HG03520 (cell line): ENCODE measurements around the gene CAMP.
"Not testable (repeated sequence)": the region's sequence is repeated elsewhere in the genome, so short reads cannot be mapped to it uniquely, and the experiment has no call there.

Experiments
- ATAC-seq: cut with Tn5 transposase; IDR thresholded peaks from one replicate; pipeline ENCODE4 v1.9.1; 2021; ENCODE audit warnings: mild to moderate bottlenecking, moderate library complexity; ENCODE audit not compliant: unreplicated experiment

Gene CAMP, protein sequence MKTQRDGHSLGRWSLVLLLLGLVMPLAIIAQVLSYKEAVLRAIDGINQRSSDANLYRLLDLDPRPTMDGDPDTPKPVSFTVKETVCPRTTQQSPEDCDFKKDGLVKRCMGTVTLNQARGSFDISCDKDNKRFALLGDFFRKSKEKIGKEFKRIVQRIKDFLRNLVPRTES

GRCh38 chr3:48222616-48223513 is at the start of gene CAMP:
TSS of gene CAMP (plus strand) at chr3:48223495. CDS start at chr3:48223512, 17 bp downstream.
- no peak for ATAC-seq

GRCh38 chr3:48178072-48178471 is 45.2 kb upstream of the CAMP start:
- no peak for ATAC-seq

- ATAC-seq = no peak
These were observed 43.3 kb upstream of the CAMP start for GRCh38 chr3:48180021-48180420.

DNA sequence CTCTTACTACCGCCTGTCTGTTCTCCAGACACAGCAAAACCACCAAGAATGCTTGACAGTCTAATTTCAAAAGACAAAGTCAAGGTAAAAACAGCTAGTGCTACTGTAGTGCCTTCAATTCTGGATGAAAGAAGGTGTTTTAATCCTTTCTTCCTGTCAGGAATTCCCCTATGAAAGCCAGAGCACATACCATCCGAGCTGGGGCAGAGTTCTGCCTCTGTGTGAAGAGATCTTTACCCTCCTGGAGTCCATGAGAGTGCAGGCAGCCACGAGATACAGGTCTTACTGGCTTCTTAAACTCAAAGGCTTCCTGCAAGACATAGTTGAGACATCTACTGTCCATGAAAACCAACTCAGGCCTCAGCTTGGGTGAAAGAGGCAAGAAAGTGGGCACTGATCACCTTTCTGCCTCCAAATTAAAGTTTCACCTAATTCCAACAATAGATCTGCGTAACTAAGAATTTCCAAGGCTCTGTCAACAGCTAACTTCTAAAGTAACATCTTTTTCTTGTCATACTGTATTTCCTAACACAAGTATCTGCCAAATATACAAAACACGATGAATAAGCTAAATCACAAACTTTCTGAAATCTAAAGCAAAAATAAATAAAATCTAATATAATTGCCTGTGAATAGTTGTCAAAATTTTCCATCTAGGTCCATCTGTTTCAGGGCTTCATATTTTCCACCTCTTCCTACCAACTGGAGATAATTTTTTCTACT is 42.6 kb upstream of the CAMP start:
- ATAC-seq = no peak

GRCh38 chr3:48184299-48184698 is 39.0 kb upstream of the CAMP start:
- no peak for ATAC-seq

- ATAC-seq = no peak
These were observed 38.2 kb upstream of the CAMP start for GRCh38 chr3:48185129-48185528.

DNA sequence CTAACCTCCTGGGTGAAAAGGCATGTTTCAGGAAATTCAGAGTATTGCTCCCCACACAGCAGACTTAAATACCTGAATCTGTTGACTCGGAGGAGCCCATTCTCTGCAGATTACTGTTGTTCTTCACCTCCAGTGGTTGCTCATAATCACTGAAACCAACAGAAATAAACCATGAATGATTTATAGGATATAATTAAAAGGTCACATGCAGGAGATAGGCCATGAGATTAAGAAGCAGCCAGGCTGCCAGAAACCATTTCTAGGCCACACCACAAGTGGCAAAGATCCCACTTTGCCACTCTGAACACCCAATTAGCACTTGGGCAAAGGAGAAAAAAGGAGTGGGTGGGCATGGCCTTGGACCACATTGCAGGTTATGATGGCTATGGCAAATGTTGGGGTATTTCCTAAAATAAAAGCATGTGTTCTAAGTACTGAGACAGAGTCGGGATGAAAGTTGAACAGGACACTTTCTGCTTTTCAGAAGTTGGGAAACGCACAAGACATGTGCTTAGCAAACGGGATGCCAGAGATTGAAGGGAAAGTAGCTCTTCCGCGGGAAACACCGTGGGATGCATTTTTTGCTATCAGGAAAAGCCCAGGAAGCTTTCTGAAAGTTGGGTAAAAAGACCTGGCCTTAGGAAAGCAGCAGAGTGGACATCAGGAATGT is 36.5 kb upstream of the CAMP start:
- no peak for ATAC-seq

- ATAC-seq = no peak
These were observed 36.1 kb upstream of the CAMP start for GRCh38 chr3:48187301-48187578.

- peak; percentile 15 for ATAC-seq
These were observed 35.6 kb upstream of the CAMP start for GRCh38 chr3:48187579-48188265.

GRCh38 chr3:48188266-48189201 is 34.8 kb upstream of the CAMP start, which contains the start of gene CDC25A:
TSS of gene CDC25A (minus strand) at chr3:48188417. CDS start at chr3:48187947, 470 bp downstream.
- peak; percentile 92 for ATAC-seq

GRCh38 chr3:48189321-48189720 is 34.0 kb upstream of the CAMP start:
- ATAC-seq = no peak

- ATAC-seq = no peak
These were observed 32.4 kb upstream of the CAMP start for GRCh38 chr3:48190911-48191310.

DNA sequence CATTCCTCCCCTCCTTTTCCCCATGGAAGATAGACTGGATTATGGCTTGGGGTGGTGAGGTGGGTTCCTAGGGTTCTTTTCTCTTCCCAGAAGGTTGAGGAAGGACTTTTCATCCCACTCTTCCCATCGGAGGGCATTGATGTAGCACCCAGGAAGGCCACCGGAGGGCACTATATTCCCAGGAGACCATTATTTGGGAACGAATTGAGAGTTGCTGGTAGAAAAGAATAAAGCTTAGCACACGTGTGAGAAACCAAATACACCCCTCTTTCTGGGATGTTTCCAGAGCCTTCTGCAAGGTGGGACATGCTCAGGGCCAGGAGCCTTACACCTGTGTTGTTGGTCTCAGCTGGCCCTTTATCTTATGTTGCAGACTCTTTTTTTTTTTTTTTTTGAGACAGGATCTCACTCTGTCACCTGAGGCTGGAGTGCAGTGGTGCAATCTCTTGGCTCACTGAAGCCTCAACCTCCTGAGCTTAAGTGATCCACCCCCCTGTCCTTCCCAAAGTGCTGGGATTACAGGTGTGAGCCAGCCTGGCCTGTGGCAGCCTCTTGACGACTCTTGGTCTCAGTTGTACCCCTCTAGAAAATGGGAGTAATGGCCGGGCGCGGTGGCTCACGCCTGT is 28.7 kb upstream of the CAMP start:
- no peak for ATAC-seq

- ATAC-seq = no peak
These were observed 26.7 kb upstream of the CAMP start for GRCh38 chr3:48196611-48197010.

DNA sequence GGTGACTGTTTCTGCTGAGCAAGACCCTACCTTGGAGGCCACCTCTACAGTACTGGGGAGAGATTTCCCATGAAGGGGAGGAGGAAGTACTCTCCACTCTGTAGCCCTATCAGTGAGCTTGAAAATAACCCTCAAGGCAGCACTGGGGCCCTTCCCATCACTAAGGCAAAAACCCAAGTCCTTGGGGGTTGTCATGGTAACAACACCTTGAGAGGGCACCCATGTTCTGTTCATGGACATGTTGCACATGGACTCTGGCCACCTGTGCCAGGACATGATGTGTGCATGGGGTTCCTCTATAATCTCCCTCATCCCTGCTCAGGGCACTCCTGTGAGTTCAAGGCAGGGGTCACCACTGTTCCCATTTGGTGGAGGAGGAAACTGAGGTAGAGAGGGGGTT is 24.2 kb upstream of the CAMP start:
- ATAC-seq = no peak

- ATAC-seq = no peak
These were observed 20.7 kb upstream of the CAMP start for GRCh38 chr3:48202632-48203031.

- ATAC-seq = no peak
These were observed 15.2 kb upstream of the CAMP start for GRCh38 chr3:48208076-48208475.

DNA sequence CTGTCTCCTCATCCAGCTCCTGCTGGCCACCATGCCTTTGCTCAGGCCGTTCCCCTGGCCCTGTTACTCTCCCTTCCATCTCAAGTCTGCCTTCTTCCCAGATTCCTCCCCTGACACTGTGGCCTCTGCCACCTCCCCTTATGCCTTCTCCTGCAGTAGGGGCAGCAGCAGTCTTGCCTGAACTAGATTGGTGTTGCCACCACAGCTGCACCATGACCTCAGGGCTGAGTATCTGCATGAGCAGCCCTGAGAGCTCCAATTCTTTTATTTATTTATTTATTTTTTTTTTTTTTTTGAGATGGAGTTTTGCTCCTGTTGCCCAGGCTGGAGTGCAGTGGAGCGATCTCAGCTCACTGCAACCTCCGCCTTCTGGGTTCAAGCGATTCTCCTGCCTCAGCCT is 13.8 kb upstream of the CAMP start:
- no peak for ATAC-seq

GRCh38 chr3:48210534-48210933 is 12.8 kb upstream of the CAMP start:
- not testable (repeated sequence) for ATAC-seq
